ENCODE results near the gene MYO19.

MYO19 gene

GRCh38 chr17:36534840-36535668 lies at the start of gene MYO19, which contains the start of gene PIGW:
Gene MYO19 (minus strand): TSS chr17:36534868. CDS start chr17:36532538, 2,330 bp downstream.
Gene PIGW (plus strand): TSS chr17:36534987. CDS start chr17:36537102, 2,115 bp downstream.
- peak; percentile 64 to 80 (median 67) for DNase-seq

GRCh38 chr17:36583787-36584186 lies 49.1 kb upstream of the MYO19 start:
- no peak for DNase-seq

- no peak for DNase-seq
Measured at GRCh38 chr17:36578671-36579070, 44.0 kb upstream of the MYO19 start.

GRCh38 chr17:36576793-36577192 lies 42.1 kb upstream of the MYO19 start:
- DNase-seq = no peak

GRCh38 chr17:36575028-36575427 lies 40.4 kb upstream of the MYO19 start:
- no peak for DNase-seq

- DNase-seq = no peak
Measured at GRCh38 chr17:36566081-36566480, 31.4 kb upstream of the MYO19 start.

- no peak for DNase-seq
Measured at GRCh38 chr17:36553459-36553858, 18.8 kb upstream of the MYO19 start.

- DNase-seq = no peak
Measured at GRCh38 chr17:36550491-36551417, 16.1 kb upstream of the MYO19 start.

GRCh38 chr17:36547776-36548175 lies 13.1 kb upstream of the MYO19 start:
- DNase-seq = no peak

- DNase-seq = no peak
Measured at GRCh38 chr17:36546418-36547093, 11.9 kb upstream of the MYO19 start.

GRCh38 chr17:36545465-36546417 lies 11.1 kb upstream of the MYO19 start:
- peak; percentile 90 to 96 (median 92) for DNase-seq

GRCh38 chr17:36545077-36545464 lies 10.4 kb upstream of the MYO19 start:
- no peak for DNase-seq

- DNase-seq = peak; percentile 73 to 89 (median 82)
Measured at GRCh38 chr17:36544307-36545076, 9.8 kb upstream of the MYO19 start, which contains the start of gene GGNBP2. Gene GGNBP2 (plus strand): TSS chr17:36544919. CDS start chr17:36545725, 806 bp downstream.

- no peak for DNase-seq
Measured at GRCh38 chr17:36544044-36544306, 9.3 kb upstream of the MYO19 start.

GRCh38 chr17:36542755-36543154 lies 8.1 kb upstream of the MYO19 start:
- DNase-seq = no peak

GRCh38 chr17:36540696-36541095 lies 6.0 kb upstream of the MYO19 start:
- no peak for DNase-seq

GRCh38 chr17:36535669-36536081 lies 1.0 kb upstream of the MYO19 start:
- no peak for DNase-seq

- DNase-seq = peak in 3 of 4 experiments; percentile 36 to 43 (median 36)
Measured at GRCh38 chr17:36533935-36534839, 481 bp downstream of the MYO19 start.

- no peak for DNase-seq
Measured at GRCh38 chr17:36532435-36532975, 2.2 kb downstream of the MYO19 start.

GRCh38 chr17:36529121-36529520 lies 5.5 kb downstream of the MYO19 start:
- DNase-seq = no peak

Measured in activated naive CD4-positive, alpha-beta T cell (primary cell).